GM18873 (cell line): ENCODE measurements around the gene UBR3.

Source experiments
- ATAC-seq: cut with Tn5 transposase; IDR thresholded peaks from one replicate; pipeline ENCODE4 v1.9.1; 2021; ENCODE audit warnings: mild to moderate bottlenecking, moderate library complexity, moderate number of reproducible peaks; ENCODE audit not compliant: unreplicated experiment, low FRiP score

The UBR3 gene

DNA sequence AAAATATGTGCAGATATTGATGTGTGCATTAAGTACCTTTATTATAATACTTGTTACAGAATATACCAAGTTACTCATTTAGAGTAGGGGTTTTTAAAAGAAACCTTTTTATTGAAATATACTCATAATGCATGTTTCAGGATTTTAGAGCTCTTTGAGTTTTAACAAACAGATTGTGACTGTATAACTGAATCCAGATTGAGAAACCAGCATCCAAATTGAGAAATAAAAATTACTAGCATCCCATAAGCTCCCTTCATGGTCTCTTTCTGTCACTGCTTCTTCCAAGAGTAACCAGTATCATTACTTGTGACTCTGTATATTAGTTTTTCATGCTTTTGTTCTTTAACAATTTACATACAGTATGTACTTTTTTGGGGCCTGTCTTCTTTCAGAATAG is 156.9 kb downstream of the UBR3 start:
- ATAC-seq, result no peak

GRCh38 chr2:169994752-169995151 is 167.5 kb downstream of the UBR3 start:
- no peak for ATAC-seq

GRCh38 chr2:169997140-169997887 is 170.1 kb downstream of the UBR3 start:
- no peak for ATAC-seq

DNA sequence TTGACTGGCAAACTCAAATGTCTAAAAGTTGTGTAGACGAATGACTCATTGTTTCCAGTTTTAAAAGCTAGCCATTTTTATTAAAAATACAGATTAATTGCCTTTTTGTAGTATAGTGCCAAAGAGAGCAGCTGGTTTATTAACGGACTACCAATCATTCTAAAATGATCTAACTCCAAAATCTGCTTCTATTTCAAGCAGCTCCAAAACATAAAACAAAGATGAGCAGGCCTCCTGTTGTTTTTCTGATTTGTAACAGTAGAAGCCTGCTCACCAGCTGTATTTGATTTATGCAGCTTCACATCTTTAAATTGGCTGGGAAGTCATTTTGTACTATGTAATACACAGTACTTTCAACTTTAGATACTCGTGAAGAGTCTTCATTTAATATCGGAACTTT is 171.8 kb downstream of the UBR3 start:
- no peak for ATAC-seq

- no peak for ATAC-seq
Measured at GRCh38 chr2:170002096-170002495, 174.8 kb downstream of the UBR3 start.

GRCh38 chr2:170005702-170006101 is 178.4 kb downstream of the UBR3 start:
- no peak for ATAC-seq

DNA sequence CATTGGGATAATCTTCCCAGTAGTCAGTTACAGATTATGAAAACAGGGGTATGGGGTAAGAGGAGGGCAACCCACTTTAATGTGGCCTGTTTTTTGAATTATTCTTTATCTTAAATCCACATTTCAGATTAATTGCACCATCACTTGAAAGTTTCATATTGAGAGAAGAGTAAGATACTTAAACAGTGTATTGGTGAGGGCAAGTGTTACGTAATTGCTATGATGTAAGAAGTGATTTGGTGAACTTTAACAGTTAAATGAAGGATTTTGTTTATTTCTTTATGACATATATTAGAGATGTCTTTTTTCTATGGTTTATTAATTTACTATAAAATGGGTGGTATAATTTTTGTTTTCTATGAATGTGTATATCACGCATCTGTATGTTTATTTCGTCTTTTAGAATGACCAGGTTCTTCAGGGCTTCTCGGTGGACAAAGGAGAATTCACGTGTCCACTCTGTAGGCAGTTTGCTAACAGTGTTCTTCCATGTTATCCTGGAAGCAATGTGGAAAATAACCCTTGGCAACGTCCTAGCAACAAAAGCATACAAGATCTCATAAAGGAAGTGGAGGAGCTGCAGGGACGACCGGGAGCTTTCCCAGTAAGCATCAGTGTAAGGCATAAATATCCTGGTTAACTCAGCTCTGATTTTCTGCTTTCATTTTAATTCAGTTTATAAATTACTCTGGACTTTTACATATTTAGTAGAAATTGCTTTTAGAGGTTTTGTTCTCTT is 179.5 kb downstream of the UBR3 start:
- no peak for ATAC-seq

DNA sequence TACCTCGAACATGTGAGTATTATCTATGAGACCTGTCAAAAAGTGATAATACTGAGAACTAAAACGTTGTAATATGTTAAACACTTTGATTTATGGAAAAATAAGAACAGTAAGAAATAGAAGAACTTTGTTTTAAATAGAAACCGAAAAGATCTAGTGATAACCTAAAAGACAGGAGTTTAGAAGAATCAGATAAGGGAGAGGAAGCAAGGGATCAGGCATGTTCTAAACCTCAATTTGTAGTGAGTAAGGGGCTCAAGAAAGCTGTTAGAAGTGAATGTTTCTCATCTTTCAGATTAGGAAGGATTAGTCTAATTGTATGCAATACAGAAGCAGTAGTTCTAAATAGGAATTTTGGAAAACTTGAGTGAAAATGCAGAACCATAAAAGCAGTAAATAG is 182.0 kb downstream of the UBR3 start:
- no peak for ATAC-seq

GRCh38 chr2:170012773-170013172 is 185.5 kb downstream of the UBR3 start:
- ATAC-seq, result no peak

- ATAC-seq, result no peak
Measured at GRCh38 chr2:170013802-170014551, 186.7 kb downstream of the UBR3 start.

DNA sequence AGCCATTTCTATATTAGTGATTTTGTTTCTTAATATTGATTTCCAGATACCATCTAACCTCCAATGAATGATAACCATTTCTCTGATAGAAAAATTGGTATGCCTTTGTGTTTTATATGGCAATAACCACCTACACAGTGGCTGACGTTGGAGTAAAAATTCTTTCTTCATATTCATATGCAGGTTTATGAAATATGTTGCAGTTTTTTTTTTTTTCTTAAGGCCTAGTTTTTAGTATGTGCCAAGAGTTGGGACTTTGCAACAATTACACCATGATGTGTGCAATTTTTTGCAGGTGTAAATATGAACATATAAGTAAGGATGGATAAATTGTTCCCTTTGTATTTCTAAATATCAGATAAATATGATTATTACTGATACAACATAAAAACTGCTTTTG is 187.5 kb downstream of the UBR3 start:
- ATAC-seq, result no peak

GRCh38 chr2:170017860-170018532 is 190.7 kb downstream of the UBR3 start:
- no peak for ATAC-seq

GRCh38 chr2:170019060-170019805 is 192.0 kb downstream of the UBR3 start:
- no peak for ATAC-seq

GRCh38 chr2:170020777-170021176 is 193.5 kb downstream of the UBR3 start:
- ATAC-seq, result no peak

DNA sequence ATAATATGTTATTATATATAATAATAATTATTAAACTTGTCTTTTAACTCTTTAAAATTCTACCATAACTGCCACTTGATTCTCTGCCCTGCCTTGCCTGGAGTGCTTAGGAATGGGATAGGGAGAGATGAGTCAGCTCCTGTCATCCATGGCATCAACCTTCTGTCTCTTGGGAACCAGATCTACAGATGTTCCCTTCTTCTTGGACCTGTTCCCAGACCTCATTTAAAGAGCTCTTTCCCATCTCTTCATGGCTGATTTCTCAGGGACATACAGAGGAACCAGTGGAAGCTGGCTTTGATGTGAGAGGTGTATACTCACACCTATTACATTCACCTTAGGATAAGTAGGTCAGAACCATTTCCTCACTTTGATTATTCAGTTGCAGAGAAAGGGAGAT is 195.4 kb downstream of the UBR3 start:
- no peak for ATAC-seq

DNA sequence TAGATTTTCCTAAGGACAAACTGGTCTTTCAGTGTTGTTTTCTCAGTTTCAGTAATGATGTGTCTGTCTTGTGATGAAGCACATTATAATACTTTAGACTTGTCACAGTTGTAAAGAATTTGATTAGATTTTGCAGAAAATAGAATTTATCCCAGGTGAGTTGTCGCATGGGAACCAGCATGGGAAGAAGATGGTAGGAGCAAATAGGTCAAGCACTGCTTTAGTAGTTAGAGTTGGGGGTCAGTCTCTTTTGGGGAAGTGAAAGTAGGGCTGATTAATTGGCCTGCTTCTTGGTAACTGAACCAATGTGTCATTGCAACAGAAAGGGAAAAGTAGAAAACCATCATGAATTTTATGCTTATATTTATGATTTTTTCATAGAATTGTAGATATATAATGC is 197.5 kb downstream of the UBR3 start:
- ATAC-seq, result no peak

GRCh38 chr2:170025223-170025622 is 198.0 kb downstream of the UBR3 start:
- ATAC-seq, result no peak

DNA sequence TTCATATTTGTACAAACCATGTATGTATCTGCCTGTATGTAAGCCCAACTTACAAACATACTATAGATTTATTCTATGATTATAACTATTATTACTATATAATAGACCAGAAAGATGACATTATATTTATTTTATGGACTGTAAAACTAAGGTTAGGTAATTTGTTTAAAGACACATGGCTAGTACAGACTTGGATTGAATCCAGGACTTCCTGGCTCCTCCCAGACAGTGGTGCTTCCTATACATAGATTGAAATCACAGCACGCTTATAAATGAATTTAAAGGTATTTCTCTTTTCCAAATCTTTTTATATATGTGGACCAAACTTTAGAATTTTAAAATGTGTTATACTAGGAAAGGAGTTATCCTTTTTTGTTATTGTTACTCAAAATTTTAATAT is 199.1 kb downstream of the UBR3 start:
- ATAC-seq, result no peak

GRCh38 chr2:170029551-170029950 is 202.3 kb downstream of the UBR3 start:
- ATAC-seq, result no peak

DNA sequence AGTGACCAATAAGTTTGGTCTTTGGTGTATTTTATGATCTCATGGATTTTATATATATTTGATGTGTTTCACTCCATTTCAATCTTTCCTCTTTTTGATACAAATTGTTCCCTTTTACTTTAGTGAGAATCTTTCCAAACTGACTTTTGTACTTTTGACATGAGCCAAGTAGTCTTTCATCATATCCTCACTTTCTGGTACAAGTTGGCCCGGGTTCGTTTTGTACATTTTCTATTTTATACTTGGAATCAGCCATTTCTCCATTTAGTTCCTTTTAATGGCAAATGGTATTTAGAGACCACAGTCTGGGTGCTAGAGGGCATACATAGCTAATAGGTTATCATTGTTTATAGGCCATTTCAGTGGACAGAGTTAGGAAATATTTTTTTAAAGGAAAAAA is 202.8 kb downstream of the UBR3 start:
- no peak for ATAC-seq
